GM15510 (cell line): ENCODE results near the gene GABRB1.

Experiments
- POLR2A ChIP-seq: IDR thresholded peaks from 3 replicates; pipeline ENCODE4 v1.6.1; 2011; ENCODE audit warnings: borderline replicate concordance; ENCODE audit not compliant: insufficient read length; ENCODE audit errors: extremely low read depth

Gene GABRB1

GRCh38 chr4:47203593-47203992 is 172.2 kb downstream of the GABRB1 start:
- TF ChIP-seq POLR2A = no peak

- no peak for TF ChIP-seq POLR2A
These were observed 176.2 kb downstream of the GABRB1 start for GRCh38 chr4:47207555-47207954.

DNA sequence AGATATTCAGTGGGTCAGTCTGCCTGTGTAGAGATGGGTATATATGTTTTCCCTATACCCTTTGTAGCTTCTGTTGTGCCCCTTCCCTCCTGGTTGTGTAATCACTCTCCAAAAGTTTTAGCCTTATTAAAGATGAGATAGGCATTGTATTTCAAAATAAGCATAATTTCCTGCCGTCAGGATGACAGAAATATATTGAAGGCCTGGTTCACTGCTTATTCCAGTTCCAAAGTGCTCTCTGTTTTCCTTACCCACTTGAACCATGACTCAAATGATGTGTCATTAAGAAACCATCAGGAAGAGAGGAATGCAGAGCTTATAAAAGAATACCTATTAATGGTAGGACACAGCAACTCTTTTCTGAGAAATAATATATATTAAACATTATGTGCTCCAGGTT is 178.5 kb downstream of the GABRB1 start:
- no peak for TF ChIP-seq POLR2A

DNA sequence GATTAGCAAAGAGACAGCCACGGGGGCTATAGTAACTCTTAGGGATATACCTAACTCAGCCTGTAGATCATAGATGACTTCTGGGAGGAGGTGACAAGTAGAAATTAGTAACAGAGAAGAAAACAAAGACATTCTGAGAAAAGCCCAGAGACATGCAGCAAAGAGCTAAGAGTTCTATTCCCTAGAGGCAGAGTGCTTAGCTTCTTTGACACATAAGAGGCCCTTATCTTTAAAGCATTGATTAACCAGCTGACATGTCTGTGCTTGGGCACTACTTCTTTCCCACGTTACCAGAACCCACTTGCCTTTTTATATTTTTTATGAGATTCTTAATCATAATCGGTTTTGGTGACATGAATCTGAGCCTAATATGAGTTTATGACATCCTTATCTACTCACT is 179.5 kb downstream of the GABRB1 start:
- TF ChIP-seq POLR2A = no peak

GRCh38 chr4:47213106-47213505 is 181.7 kb downstream of the GABRB1 start:
- no peak for TF ChIP-seq POLR2A

DNA sequence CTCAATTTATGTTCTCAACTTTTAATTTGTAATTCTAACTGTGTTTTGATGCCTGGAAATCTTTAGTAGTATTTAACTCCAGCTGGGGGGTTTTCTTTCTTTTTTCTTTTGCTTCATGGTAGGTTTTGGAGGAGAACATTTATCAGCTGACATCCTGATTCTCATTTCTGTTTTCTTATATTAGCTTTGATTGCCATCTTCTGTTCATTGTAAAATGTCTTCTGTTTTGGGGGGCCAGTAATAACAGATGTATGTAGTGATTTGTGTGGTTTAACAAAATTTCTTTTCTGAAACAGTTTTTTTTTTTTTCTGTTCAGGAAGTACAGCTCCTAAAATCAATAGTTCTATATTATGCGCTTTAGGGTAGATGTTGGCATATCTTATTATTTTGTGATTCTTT is 182.2 kb downstream of the GABRB1 start:
- TF ChIP-seq POLR2A = no peak

- TF ChIP-seq POLR2A = no peak
These were observed 182.6 kb downstream of the GABRB1 start for GRCh38 chr4:47213971-47214370.

GRCh38 chr4:47215759-47216158 is 184.4 kb downstream of the GABRB1 start:
- no peak for TF ChIP-seq POLR2A

DNA sequence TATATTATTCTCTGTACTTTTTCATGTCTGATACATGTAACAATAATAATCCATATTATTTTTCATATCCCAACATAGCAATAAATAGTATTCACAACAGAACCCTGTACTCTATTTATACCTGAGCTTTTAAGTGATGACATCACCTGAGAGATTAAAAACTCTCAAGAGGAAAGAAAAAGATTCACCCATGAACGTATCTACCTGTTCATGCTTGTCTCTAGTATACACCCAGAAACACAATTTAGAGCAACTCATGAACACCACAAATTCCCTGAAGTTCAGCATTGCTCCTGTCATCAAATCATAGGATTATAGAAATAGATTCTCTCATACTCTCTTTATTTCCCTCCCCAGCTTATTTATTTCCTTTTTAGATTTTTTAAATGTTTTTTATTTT is 185.9 kb downstream of the GABRB1 start:
- TF ChIP-seq POLR2A = no peak

DNA sequence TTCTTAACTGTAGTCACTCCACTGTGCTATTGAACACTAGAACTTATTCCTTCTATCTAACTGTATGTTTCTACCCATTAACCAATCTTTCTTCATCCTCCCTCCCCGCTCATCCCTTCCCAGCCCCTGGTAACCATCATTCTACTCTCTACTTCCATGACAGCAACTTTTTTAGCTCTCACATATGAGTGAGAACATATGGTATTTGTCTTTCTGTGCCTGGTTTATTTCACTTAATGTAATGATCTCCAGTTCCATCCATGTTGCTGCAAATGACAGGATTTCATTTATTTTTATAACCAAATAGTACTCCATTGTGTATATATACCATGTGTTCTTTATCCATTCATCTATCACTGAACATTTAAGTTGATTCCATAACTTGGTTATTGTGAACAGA is 186.5 kb downstream of the GABRB1 start:
- TF ChIP-seq POLR2A = no peak

- TF ChIP-seq POLR2A = no peak
These were observed 187.3 kb downstream of the GABRB1 start for GRCh38 chr4:47218631-47219030.

GRCh38 chr4:47219586-47219985 is 188.2 kb downstream of the GABRB1 start:
- no peak for TF ChIP-seq POLR2A

DNA sequence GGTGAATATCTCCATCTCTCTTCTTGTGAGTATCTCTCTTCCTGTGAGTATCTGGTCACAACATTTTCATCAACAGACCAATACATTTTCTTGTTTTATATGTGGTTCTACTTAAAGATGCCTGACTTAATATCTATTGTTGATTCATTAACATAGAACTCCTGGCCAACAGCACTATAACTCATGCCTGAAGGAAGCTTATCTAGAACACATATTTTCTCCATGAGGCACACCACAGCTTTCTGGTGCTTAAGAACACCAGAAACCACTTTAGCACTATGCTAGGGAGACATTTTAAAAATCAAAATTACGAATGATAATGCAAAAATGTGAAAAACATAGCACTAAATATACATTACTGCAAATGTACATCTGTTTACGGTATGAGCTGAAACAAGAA is 190.4 kb downstream of the GABRB1 start:
- TF ChIP-seq POLR2A = no peak

GRCh38 chr4:47222276-47222675 is 190.9 kb downstream of the GABRB1 start:
- TF ChIP-seq POLR2A = no peak

DNA sequence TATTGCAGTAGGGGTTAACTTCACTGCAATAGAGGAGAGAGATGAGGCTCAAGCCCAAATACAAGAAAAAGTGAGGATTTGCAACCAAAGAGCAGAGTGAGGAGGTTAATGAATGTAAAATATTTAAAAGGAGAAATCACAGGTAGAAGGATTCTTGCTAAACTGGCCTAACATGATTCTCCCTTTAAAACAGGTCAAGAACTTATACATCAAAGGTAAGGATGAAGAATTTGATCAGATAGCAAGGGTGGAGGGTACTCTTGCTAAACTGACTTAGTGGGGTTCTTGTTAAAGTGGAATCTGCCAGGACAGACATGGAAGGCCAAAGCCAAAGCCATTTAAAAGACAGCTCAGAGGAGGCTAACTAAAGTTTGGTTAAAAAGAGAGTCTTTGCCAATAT is 193.0 kb downstream of the GABRB1 start:
- TF ChIP-seq POLR2A = no peak

DNA sequence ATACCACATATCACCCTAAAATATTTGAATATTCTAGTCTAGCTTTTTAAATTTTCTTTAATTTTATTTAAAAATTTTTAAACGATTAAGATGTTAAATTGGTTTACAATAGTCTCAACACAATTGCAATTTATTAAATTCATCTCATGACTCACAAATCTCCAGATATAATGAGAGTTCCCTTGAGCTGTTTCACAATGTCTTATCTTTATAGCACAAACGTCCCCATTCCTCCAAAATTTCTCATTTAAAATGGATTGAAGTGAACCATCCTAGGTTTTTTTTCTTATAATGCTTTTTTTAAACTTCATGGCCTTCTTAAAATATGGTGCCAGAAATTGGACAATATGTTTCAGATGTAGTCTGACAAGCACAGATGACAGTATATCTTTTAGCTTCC is 204.4 kb downstream of the GABRB1 start:
- no peak for TF ChIP-seq POLR2A

DNA sequence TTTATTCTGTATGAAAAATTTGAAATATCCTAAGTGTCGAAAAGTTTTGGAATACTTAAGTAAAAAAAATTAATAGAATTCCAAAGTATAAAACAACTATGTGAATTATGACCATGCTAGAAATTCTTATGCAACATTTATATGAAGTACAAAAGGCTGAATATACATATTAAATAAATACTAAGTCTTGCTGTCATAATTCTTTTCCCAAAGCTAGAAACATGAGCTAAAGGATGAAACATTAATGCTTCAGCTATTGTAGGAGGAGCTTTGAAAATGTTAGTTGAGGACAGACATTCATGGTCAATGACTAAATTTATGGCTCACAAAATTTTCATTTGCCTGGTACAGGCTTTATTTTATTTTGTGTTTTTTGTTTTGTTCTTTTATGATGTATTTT is 207.3 kb downstream of the GABRB1 start:
- no peak for TF ChIP-seq POLR2A

DNA sequence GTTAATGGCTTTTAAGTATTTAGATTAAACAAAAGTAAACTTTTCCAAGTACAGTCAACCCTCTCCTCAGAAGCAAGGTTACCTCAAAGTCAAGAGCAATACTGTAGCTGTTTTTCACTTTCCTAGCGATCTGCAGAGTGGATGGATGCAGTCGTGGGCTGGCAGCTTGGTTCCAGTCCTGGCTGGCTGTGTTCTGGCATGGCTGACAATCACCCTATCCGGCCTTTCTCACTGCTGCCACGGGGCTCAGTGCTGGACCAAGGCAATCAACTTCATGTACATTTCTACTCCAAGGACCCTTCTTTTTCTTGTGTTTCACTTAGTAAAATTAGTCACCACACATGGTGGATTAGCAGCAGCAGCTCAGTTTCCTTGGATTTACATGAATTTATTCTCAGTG is 208.3 kb downstream of the GABRB1 start:
- TF ChIP-seq POLR2A = no peak

DNA sequence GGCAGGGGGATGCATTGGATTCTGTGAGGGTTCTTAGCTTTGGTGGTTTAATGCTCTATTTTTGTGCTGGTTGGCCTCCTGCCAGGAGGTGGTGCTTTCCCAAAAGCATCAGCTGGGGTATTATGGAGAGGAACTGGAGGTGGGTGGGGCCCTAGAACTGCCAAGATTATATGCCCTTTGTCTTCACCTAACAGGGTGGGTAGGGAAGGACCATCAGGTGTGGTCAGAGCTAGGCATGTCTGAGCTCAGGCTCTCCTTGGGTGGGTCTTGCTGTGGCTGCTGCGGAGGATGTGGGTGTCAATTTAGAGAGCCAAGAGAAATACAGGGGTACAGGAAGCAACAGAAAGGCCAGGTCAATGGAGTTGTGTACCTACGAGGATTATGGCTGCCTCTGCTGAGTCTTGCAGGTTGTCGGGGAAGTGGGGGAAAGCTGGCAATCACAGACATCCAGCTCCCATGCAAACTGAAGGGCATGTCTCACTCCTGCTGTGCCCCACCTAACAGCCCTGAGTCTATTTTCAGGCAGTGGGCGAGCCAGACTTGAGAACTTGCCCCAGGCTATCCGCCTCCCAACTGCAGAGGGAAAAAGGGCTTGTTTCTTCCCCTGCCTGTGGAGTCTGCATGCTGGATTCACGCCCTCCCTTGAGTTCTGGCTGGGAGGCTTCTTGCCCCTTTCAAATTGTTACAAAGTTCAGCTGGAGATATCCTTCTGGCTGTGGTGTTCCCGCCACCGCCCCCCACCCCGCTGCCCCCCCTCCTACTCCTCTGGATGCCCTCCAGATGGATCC is 220.2 kb downstream of the GABRB1 start:
- no peak for TF ChIP-seq POLR2A
